ENCODE results near the gene CASP2.
A peak's percentile ranks its signal among the peaks of the same experiment; 100 is the strongest.

GRCh38 chr7:143256325-143256724 is 31.8 kb upstream of the CASP2 start:
- TF ChIP-seq CEBPB (IDR thresholded peaks at IDR 0.05; ENCODE audit: low read depth) (no peak), RAD21 (IDR thresholded peaks at IDR 0.05; ENCODE audit: low read depth) (no peak), SP1 (IDR thresholded peaks at IDR 0.05; ENCODE audit: low read depth) (no peak), ZFX (IDR thresholded peaks at IDR 0.05) (no peak), EZH2 (IDR thresholded peaks at IDR 0.05) (no peak), CBX3 (IDR thresholded peaks at IDR 0.05; ENCODE audit: low read depth) (no peak)
- TF ChIP-seq, protein P1, sequence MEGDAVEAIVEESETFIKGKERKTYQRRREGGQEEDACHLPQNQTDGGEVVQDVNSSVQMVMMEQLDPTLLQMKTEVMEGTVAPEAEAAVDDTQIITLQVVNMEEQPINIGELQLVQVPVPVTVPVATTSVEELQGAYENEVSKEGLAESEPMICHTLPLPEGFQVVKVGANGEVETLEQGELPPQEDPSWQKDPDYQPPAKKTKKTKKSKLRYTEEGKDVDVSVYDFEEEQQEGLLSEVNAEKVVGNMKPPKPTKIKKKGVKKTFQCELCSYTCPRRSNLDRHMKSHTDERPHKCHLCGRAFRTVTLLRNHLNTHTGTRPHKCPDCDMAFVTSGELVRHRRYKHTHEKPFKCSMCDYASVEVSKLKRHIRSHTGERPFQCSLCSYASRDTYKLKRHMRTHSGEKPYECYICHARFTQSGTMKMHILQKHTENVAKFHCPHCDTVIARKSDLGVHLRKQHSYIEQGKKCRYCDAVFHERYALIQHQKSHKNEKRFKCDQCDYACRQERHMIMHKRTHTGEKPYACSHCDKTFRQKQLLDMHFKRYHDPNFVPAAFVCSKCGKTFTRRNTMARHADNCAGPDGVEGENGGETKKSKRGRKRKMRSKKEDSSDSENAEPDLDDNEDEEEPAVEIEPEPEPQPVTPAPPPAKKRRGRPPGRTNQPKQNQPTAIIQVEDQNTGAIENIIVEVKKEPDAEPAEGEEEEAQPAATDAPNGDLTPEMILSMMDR (IDR thresholded peaks at IDR 0.05 in 2 of 3, conservative IDR thresholded peaks at IDR 0.05 in 1 of 3; ENCODE audit: borderline replicate concordance in 1 of 3, insufficient read depth in 1 of 3, low read depth in 2 of 3, low read length in 2 of 3), result peak in 2 of 3 experiments; percentile 1 to 24; a peak in 1 of 6 replicates

Data from HCT116 (cell line).